Erythroblast (primary cell): Measurements from ENCODE around the gene EXOC6.

ENCODE experiments used
- GATA1 ChIP-seq: IDR thresholded peaks from 2 replicates; pipeline ENCODE4 v1.6.1; 2011; ENCODE audit warnings: low read depth, mild to moderate bottlenecking, control low read depth, low read length, moderate library complexity
- POLR2A ChIP-seq: IDR thresholded peaks from 2 replicates; pipeline ENCODE4 v1.6.1; 2011; ENCODE audit warnings: mild to moderate bottlenecking, low read length

DNA sequence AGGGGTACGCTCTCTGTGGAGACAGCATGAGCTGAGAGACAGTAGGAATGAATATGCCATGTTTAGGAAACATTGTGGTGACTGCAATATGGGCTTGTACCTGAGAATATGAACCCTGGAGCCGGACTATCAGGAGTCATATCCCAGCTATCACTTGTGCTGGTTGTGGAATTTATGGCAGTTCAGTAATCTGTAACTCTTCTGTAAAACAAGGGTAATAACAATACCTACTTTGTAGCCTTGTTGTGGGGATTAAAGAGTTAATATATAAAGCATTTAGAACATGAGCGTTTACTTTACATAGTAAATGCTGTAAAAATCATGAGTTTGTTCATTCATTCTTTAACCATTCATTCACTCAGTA, 44.4 kb downstream of the EXOC6 start:
- TF ChIP-seq POLR2A = no peak
- TF ChIP-seq GATA1 = no peak
